Myocyte (in vitro differentiated cells): ENCODE data around the gene EVI5. TPM values are rescaled to one million over a fixed set of nuclear protein-coding genes. Genes with fewer than 3 reads are reported as not detected.
"Not testable (repeated sequence)": the region's sequence is repeated elsewhere in the genome, so short reads cannot be mapped to it uniquely, and the experiment has no call there.

Experiments
- DNase-seq: peaks from one replicate; pipeline ENCODE4 v3.0.0-alpha.2; 2012; ENCODE audit warnings: low read depth
- total RNA-seq: library from RNA; depleted of rRNA; stranded (reverse); fragments of >200 nt; gene quantifications from 2 replicates; pipeline ENCODE4 v1.2.3, GENCODE V29; 2014

The EVI5 gene
- total RNA-seq, 1 donor from 2014 or later, result 16.9 TPM

- DNase-seq, result peak; percentile 72
Observed at GRCh38 chr1:92749024-92749634, 35.8 kb downstream of the EVI5 start.

- DNase-seq, result peak; percentile 34
Observed at GRCh38 chr1:92748138-92748537, 36.8 kb downstream of the EVI5 start.

- peak; percentile 24 for DNase-seq
Observed at GRCh38 chr1:92747735-92748134, 37.2 kb downstream of the EVI5 start.

- DNase-seq, result not testable (repeated sequence)
Observed at GRCh38 chr1:92746255-92746654, 38.7 kb downstream of the EVI5 start.

- DNase-seq, result no peak
Observed at GRCh38 chr1:92743221-92743620, 41.7 kb downstream of the EVI5 start.

- no peak for DNase-seq
Observed at GRCh38 chr1:92739669-92740524, 45.0 kb downstream of the EVI5 start.

GRCh38 chr1:92736395-92736794 is 48.5 kb downstream of the EVI5 start:
- DNase-seq, result peak; percentile 14

GRCh38 chr1:92730476-92730875 is 54.4 kb downstream of the EVI5 start:
- no peak for DNase-seq

- DNase-seq, result peak; percentile 20
Observed at GRCh38 chr1:92728697-92729096, 56.2 kb downstream of the EVI5 start.

- DNase-seq, result not testable (repeated sequence)
Observed at GRCh38 chr1:92723713-92724112, 61.2 kb downstream of the EVI5 start.

- no peak for DNase-seq
Observed at GRCh38 chr1:92721886-92722285, 63.0 kb downstream of the EVI5 start.

GRCh38 chr1:92721157-92721556 is 63.8 kb downstream of the EVI5 start:
- not testable (repeated sequence) for DNase-seq

- DNase-seq, result not testable (repeated sequence)
Observed at GRCh38 chr1:92715476-92715951, 69.4 kb downstream of the EVI5 start.

- DNase-seq, result no peak
Observed at GRCh38 chr1:92713939-92714338, 71.0 kb downstream of the EVI5 start.

GRCh38 chr1:92711473-92712165 is 73.3 kb downstream of the EVI5 start:
- DNase-seq, result no peak

GRCh38 chr1:92709738-92710137 is 75.2 kb downstream of the EVI5 start:
- peak; percentile 37 for DNase-seq

GRCh38 chr1:92708368-92708950 is 76.4 kb downstream of the EVI5 start:
- no peak for DNase-seq

- DNase-seq, result no peak
Observed at GRCh38 chr1:92707709-92708108, 77.2 kb downstream of the EVI5 start.

GRCh38 chr1:92707292-92707691 is 77.6 kb downstream of the EVI5 start:
- DNase-seq, result no peak

- no peak for DNase-seq
Observed at GRCh38 chr1:92705446-92705845, 79.5 kb downstream of the EVI5 start.

- DNase-seq, result no peak
Observed at GRCh38 chr1:92701147-92701546, 83.8 kb downstream of the EVI5 start.

- no peak for DNase-seq
Observed at GRCh38 chr1:92698932-92699331, 86.0 kb downstream of the EVI5 start.
